Activated gamma-delta T cell (primary cell): ENCODE measurements around the gene SLC12A6.
"Not testable (repeated sequence)": the region's sequence is repeated elsewhere in the genome, so short reads cannot be mapped to it uniquely, and the experiment has no call there.

Experiments
- DNase-seq: peaks from one replicate; lab custom pipeline; 2025; lab: John Stamatoyannopoulos, UW
- total RNA-seq, 2 donors: gene quantifications; one replicate each; lab custom pipeline; 2026; lab: John Stamatoyannopoulos, UW

The SLC12A6 gene
- total RNA-seq: 97.6 to 158 reads per million in 2 donors

DNA sequence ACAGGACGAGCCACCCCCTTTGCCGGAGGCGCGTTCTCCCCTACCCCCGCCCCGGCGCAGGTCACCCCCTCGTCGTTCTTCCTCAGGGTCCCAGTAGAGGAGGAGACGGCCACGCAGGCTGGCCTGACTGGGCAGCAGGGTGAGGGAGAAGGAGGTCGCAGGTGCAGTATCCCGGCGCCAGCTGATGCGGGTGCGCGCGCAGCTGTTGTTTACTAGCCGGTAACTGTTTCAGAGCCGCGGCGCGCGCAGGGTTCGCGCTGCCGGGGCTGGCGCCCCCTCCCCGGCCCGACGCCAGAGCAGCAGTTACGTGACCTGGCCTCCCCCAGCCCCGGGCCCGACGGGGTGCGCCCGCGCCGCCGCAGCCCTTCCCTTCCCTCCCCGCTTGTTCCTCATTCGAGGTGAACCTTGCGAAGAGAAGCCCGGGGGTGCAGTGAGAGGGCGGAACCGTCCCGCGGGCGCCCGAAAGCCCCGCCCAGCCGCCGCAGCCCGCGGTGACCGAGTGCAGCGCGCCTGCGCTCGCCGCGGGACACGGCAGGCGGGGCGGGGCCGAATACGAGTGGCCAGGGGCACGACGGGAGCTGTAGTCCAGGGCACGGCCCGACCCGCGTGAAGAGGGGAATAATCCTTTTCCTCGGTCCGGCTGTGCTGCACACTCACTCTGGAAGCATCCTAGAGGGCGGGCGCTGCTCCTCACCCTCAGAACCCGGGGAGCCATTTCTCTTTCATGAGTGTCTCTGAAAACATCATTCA lies at the start of gene SLC12A6:
Gene SLC12A6, minus strand, starts transcription at position 225 of the 750 bp plus-strand sequence. CDS start 1,101 bp downstream, outside the sequence.
- DNase-seq: peak; percentile 83

DNA sequence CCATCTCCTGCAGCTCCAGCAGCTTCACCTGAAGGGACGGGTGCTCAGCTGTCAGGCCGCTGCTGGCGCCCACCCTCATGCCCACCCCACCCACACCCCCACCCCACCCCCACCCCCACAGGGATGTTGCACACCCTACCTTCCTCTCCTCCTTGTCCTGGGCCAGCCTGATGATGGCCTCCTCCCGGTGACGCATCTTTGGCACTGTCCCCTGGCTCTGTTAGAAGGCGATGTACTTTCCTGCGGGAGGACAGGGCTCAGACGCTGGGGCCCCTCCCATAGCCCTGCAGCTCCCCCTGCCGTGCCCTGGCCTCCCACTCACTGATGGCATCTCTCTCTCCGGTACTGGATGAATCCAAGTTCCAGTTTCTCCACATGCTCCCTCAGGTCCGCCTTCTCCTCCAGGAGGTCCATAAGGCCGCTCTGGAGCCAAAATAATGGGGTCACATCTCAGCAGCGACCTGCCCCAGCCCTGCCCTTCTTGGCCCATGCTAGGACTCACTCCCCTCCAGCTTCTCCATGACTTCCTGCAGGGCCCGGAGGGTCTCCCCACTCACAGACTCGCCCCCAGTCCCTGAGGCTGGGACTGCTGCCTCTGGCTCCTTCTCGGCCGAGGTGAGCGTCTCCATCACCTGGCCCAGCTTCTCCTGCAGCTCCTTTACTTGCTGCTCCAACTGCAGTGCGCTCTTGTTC lies 44.4 kb upstream of the SLC12A6 start:
- DNase-seq: not testable (repeated sequence)

- not testable (repeated sequence) for DNase-seq
Observed at GRCh38 chr15:34380491-34380890, 42.9 kb upstream of the SLC12A6 start.

DNA sequence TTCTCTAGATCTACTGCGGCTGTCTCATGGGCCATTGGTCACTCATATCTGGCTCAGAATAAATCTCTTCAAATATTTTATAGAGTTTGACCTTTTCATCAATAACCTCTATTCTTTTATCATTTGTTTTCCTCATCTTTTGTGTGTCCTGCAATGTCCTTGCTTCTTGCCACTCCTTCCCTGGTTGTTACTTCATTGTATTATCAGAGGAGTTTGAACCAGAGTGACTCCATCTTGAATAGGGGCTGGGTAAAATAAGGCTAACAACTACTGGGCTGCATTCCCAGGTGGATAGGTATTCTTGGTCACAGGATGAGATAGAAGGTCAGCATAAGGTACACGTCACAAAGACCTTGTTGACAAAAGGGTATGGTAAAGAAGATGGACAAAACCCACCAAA lies 39.3 kb upstream of the SLC12A6 start:
- DNase-seq: no peak

- not testable (repeated sequence) for DNase-seq
Observed at GRCh38 chr15:34375541-34375940, 38.0 kb upstream of the SLC12A6 start.

DNA sequence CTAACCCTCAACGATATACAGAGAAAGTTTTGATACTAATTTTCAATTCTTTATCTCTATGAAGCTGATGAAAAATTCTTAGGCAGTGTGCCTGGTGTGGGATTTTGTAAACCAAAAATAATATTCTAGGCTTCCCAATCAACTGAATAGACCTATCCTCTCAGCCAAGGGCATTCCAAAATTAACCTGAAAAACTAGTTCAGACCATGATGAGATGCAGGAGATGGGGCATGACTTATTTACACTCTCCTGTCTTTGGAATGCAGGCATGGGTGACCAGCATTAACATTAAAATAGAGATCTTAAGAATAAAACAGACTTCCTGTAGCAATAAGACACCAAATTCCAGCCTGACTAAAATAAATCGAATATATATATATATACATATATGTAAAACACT lies 37.2 kb upstream of the SLC12A6 start:
- DNase-seq: no peak

DNA sequence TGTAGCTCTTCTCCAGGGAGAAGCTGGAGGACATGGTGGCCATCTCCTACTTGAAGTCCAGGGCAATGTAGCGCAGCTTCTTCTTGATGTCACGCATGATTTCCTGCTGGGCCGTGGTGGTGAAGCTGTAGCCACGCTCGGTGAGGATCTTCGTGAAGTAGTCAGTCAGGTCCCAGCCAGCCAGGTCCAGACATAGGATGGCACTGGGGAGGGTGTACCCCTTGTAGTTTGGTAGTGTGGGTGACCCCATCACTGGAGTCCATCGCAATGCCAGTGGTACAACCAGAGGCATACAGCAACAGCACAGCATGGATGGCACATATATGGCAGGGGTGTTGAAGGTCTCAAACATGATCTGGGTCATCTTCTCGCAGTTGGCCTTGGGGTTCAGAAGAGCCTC lies 36.4 kb upstream of the SLC12A6 start:
- no peak for DNase-seq

- DNase-seq: no peak
Observed at GRCh38 chr15:34370643-34371042, 33.1 kb upstream of the SLC12A6 start.

GRCh38 chr15:34370129-34370528 lies 32.5 kb upstream of the SLC12A6 start:
- no peak for DNase-seq

DNA sequence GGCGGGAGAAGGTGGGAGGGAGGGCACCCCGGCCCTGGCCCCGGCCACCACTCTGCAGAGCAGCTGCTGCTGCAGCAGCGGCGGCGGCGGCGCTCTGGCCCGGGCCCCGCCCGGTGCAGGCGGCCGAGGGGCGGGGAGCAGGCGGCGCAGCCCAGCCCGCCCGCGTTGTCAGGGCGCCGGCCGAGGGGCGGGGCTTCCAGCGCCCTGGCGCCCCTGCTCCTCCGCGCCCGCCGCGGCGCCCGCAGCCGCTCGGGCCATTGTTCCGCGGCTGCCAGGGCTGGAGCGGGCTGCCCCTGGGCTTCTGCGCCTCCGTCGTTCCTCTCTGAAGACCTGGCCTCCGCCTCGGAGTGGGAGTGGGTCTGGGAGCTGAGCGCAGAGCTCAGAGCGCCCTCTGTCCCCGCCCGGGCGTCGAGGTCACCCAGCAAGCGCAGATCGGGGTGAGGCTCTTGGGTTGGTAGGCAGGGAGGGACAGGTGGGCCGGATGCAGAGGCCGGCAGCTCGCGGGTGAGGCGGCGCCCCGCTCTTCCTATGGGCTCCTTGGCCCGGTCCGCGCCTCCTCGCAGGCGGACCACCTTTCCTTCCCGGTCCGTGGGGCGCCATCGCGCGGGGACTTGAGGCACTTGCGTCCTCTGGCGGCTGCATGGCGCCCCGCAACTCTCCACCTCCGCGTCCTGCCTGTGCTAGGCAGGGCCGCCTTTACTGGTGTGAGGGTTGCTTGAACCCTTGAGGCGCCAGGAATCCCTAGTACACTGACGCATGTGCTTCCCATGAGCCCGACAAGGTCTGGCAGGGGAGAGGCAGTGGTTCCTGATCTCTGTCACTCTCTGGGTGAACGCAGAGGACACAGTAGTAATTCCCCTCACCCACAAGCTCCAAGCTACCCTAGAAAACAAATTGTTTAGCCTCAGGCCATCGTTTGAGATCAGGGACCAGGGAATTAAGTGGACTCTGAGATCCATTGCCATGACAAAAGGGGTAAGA lies 29.8 kb upstream of the SLC12A6 start, which contains the start of gene LPCAT4:
Gene LPCAT4, minus strand, starts transcription at position 96 of the 981 bp plus-strand sequence. CDS start 96 bp downstream, outside the sequence.
- DNase-seq: peak; percentile 79

DNA sequence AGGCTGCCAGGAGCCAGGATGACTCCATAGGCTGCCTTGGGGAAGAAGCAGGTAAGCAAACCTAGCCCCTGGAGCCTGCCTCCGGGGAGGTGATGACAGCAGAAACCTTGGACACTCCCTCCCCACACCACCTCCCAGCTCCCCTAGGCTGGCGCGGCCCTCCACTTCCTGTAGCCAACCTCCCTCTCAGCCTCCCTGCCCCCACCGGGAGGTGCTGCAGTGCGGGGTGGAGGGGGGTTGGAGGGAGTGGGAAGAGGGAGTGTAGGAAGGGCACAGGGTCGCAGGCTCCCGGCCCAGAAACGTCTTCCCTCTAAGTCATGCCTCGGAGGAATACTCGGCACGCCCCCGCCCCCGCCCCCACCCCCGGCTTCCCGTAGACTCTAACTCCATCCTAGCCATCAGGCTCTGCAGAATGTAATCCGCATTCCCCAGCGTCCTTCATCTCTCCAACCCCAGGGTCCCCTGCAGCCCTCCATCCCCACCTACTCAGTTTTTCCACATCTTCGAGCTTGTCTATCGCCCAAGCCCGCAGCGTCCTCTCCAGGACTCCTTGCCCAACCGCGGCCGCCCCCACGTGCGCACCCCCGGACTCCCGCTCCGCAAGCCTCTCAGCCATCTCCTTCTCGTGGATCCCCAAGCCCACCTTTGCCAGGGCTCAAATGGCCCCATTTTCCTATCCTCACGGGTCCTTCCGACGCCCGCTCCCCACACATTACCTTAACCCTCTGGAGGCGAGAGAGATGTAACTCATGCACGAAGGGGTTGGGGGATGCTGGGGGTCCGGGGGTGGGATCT lies 28.9 kb upstream of the SLC12A6 start:
- peak; percentile 26 for DNase-seq

GRCh38 chr15:34365836-34366235 lies 28.3 kb upstream of the SLC12A6 start:
- DNase-seq: no peak

DNA sequence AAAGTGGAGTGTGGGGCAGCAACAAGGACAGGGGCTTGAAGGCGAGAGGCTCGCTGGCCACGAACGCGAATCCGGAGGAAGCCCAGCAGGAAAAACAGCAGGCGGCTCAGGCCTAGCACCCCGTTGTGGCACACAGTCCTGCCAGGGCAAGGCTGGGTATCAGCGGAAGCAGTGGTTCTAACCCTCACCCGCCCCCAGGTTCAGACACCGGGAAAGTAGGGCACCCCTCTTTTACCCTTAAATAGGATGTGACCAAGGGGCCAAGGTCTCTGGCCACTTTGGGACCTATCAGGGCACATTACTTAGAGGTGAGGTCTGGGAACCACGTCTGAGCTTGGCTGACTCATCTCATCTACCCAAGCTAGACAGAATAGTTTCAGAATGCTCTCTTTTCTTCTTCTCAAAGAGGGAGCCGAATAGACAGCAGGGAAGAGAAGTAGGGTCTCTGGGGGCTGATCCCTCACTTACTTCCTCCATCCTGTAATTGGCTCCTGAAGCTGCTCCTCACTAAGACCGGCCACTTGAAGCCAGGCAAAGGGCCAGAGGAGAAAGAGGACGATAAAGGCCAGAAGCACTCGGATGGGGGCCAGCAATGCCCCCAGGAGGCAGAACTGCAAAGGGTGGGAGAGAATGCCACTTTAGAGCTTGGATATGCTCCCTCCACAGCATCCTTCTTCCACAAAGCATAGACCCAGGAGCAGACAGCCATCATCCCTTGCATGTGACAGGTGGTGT lies 27.7 kb upstream of the SLC12A6 start:
- DNase-seq: no peak

- DNase-seq: no peak
Observed at GRCh38 chr15:34364041-34364440, 26.5 kb upstream of the SLC12A6 start.

DNA sequence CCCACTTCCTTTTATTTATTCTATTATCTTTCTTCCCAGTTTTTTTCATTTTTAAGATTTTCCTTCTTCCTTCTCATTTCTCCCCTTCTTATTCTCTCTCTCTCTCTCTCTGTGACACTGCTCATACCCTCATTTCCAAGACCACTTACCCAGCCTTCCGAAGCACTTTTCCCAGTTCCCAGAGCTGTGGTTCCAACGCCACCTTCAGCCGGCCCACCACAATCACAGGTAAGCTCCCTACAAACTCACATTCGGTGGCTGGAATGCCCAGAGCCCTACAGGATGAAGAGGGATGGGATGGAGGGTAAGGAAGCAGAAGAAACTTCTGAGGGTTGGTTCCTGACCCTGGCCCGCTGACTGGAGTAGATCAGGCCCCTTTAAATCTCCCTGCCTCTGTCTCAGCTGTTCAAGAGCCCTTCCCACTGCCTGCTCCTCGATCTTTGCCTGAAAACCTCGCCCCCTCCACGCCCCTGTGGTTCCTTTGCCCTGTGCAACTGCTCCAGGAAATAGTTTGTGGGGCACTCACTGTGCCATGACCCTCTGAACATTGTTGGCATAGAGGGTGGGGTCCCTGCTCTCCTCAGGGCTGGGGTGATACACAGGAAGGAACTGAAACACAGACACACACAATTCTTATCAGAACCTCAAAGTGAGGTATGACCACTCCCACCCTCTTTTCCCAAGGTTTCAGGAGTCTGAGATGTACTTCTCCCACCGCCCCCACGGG lies 24.6 kb upstream of the SLC12A6 start:
- DNase-seq: no peak

DNA sequence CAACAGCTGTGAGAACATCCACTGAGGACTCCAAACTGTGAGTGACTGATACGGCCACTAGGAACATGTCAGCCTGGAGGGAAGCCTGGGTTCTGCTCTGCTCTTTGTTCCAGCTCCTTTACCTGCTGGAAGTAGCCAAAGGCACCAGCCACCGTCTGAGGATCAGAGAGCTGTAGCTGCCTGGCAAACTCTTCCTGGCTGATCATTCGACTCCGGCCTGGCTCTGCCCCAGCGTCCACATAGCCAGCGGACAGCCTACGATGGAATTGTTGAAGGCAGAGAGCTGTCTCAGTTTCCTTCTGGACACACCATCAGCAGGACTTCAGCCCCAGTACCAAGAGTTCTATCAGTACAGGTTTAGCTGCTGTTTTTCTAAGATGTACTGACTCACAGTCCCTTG lies 23.7 kb upstream of the SLC12A6 start:
- DNase-seq: no peak

DNA sequence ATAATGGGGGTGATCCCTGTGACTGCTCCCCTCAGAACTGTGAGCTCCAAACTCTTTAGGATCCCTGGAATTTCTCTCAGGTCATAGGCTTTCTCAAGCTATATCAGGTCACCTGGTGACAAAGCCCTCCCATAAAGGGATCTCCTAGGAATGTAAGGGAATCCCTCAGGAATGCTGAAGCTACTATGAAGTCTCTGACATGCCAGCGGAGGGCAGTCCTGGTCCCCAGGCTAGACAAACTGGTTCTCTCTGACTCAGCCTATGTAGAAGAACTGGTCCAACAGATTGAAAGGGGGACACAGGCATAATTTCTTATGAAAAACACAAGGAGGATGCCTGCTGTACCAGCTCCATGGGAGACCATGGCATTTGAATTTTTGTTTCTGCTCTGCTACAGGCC lies 22.7 kb upstream of the SLC12A6 start:
- no peak for DNase-seq

DNA sequence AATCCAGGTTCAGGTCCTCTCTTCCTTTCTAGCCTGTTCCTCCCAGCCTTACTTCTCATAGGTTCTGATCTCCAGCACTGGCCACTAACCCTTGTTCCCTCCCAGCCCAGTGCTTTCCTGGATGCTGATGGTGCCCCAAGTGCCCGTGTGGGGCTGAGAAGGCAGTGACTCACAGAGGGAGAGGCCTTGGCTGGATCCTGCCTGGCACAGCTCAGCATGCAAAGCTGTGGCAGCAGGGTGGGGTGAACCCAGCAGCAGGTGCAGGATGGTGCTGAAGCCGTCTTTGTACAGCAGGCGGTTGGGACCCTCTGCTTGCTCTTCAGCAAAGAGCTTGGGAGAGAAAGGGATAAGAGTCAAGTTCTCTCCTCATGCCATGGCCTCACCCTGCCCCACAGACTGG lies 21.8 kb upstream of the SLC12A6 start:
- DNase-seq: no peak

DNA sequence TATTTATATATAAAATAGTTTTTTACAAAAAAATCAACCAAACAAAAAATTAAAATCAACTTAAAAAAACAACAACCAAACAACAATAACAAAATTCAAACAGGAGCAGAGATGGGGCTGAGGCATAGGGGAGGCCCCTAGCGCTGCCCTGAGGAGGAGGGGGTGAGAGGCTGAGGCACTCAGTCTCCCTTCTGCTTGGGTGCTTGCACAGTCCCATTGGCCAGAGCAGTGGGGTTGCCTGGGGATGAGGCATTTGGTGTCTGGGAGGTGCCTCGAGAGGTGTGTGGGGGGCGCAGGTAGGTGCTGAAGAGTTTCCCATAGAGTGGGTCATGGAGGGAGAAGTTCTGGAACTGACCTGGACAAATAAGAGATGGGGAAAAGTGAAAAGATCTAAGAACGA lies 21.4 kb upstream of the SLC12A6 start:
- DNase-seq: no peak

DNA sequence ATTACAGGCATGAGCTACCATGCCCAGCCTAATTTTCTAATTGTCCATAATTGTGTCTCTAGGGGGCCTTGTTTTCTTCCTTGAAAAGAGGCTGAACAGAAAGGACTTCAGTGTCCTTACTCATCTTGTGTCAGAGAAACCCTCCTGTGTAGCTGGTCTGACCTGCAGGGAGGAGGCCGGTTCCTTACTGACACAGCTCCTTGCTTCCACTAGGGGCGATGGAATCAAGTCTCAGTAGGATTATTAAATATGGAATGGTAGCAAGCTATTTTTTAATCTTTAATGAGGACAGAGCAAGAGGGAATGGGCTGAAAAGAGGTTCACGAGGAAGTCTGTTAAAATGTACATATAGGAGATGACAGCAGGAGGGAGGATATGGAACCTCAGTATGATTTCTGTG lies 20.8 kb upstream of the SLC12A6 start:
- no peak for DNase-seq
